Measurements from ENCODE around the gene CAPRIN2. TPM values are rescaled to one million over a fixed set of nuclear protein-coding genes. Genes with fewer than 3 reads are reported as not detected.

CAPRIN2 gene
- total and polyA plus RNA-seq, 5 experiments from 2014 or later, result 4.8 to 51.3 (median 9.4) TPM

DNA sequence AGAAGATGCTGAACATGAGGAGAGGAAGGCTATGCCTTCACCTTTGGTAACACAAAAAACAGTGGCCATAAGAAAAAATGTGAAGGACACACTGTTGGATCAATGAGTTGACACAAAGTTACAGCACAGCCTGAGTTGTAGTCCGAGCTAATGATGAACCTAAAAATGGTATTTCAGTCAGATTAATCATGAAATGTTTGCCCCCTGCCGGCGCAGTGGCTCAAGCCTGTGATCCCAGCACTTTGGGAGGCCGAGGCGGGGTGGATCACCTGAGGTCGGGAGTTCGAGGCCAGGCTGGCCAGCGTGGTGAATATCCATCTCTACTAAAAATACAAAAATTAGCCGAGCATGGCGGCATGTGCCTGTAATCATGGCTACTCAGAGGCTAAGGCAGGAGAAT lies 1.3 kb upstream of the CAPRIN2 start:
- H3K27ac Mint-ChIP-seq, result peak overlapping the region in 8 of 10 donors; percentile 17 to 90 (median 72)
- H3K27me3 Mint-ChIP-seq, result no peaks in the 10 kb centered on the region
- ATAC-seq (no peak), DNase-seq (no peak)
- peaks cover 0 to 4% (median under 1%) of the 10 kb centered on the region in 3 donors for H3K36me3 Mint-ChIP-seq
- no peaks in the 10 kb centered on the region for H3K9me3 Mint-ChIP-seq
- POLR2A ChIA-PET, result no interaction called here
- H3K4me3 Mint-ChIP-seq, result peak overlapping the region in 3 of 10 donors; percentile 48 to 92 (median 83)
- peaks cover 16 to 31% (median 26%) of the 10 kb centered on the region in 4 donors for H3K4me1 Mint-ChIP-seq

DNA sequence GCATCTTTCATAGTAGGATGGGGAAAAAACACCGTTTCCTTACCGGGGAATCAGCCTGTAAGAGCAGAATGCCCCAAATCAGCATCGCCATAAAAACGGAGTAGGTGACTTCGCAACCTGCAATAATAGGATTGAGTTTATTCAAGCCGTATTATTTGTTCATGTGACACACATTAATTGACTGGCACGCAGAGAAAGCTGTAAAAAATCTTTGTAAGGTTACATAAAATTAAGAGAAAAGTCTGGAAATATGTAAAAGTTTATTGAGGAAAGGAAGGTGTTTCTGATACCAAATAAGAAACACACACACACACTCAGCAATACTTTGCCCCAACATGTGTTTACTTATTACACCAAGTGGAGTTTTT lies 628 bp upstream of the CAPRIN2 start:
- POLR2A ChIA-PET, result interaction anchor here (0.5 to 2.6 kb wide), 4 partner anchors 60 to 1417 kb away, joined by 3 to 26 read pairs (median 5); partner anchors contain the start of genes ERGIC2 and IPO8
- H3K27me3 Mint-ChIP-seq, result no peaks in the 10 kb centered on the region
- no peaks in the 10 kb centered on the region for H3K9me3 Mint-ChIP-seq
- no peak for DNase-seq
- peaks cover 19 to 38% (median 31%) of the 10 kb centered on the region in 4 donors for H3K4me1 Mint-ChIP-seq
- peaks cover 0 to 7% (median under 1%) of the 10 kb centered on the region in 3 donors for H3K36me3 Mint-ChIP-seq
- ATAC-seq, result no peak
- H3K4me3 Mint-ChIP-seq, result peak overlapping the region; percentile 76 to 95 (median 92)
- H3K27ac Mint-ChIP-seq, result peak overlapping the region in 9 of 10 donors; percentile 57 to 92 (median 86)

DNA sequence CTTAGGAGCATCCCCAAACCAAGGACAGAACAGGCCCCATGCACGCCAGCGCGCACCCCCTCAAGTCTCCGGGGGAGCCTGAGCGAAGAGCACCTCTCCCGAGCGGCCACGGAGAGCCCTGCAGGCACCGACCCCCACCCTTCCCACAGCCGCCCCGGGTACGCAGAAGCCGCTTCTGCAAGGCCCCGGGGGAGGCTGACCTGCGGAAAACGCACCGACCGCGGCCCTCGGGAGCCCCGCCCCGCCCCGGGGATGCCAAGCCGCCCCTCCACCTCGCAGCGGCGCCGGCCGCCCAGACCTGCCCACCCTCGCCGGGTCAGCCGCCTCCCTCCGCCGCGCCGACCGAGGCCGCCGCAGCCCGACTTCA lies 385 bp downstream of the CAPRIN2 start:
- ATAC-seq, result peak; percentile 44 to 45
- peak in 2 of 10 donors; percentile 36 to 78 for DNase-seq
- peaks cover 20 to 46% (median 39%) of the 10 kb centered on the region in 4 donors for H3K4me1 Mint-ChIP-seq

GRCh38 chr12:30753751-30754382 lies 884 bp downstream of the CAPRIN2 start:
- H3K36me3 Mint-ChIP-seq, result peaks cover 0 to 22% (median 0%) of the 10 kb centered on the region in 3 donors

More for the DNA sequence above, 385 bp downstream of the CAPRIN2 start:
- POLR2A ChIA-PET, result interaction anchor here (1.0 to 2.6 kb wide), 5 partner anchors 20 to 1373 kb away, joined by 3 to 26 read pairs (median 4); partner anchors contain the start of genes ERGIC2 and IPO8
- Mint-ChIP-seq H3K9me3 (no peaks in the 10 kb centered on the region), H3K4me3 (peak overlapping the region; percentile 90 to 95 (median 92)), H3K27me3 (no peaks in the 10 kb centered on the region), H3K36me3 (peaks cover 0 to 17% (median 0%) of the 10 kb centered on the region in 3 donors), H3K27ac (peak overlapping the region; percentile 12 to 95 (median 92))

DNA sequence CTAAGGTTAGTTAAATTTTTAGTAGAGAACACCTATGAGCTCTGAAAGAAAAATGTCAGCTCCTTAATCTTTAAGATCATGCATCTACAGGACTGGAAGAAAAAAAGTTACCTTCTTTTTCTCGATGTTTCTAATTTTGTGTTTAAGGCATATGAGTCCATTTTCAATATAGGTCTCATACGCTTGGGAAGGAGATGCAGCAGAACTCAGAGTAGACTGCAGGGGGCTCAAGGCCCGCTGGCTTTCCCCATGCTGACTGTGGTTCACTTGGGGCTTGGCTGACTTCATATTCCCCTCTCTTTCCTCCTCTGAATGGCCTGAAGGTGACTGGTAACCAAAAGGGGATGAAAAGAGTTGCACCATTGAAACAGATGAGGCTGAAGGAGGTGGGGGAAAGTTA lies 1.5 kb downstream of the CAPRIN2 start:
- POLR2A ChIA-PET, result interaction anchor here (0.5 to 2.6 kb wide), 7 partner anchors 15 to 1650 kb away, joined by 3 to 26 read pairs (median 5); partner anchors contain the start of genes ERGIC2 and IPO8
- Mint-ChIP-seq H3K27ac (peak overlapping the region in 8 of 10 donors; percentile 41 to 94 (median 92)), H3K4me1 (peaks cover 27 to 53% (median 46%) of the 10 kb centered on the region in 4 donors)

More at GRCh38 chr12:30753751-30754382, 884 bp downstream of the CAPRIN2 start:
- peak in 1 of 10 donors; percentile 3 for DNase-seq
- H3K27me3 Mint-ChIP-seq, result no peaks in the 10 kb centered on the region
- ATAC-seq, result no peak
- H3K27ac Mint-ChIP-seq, result peak overlapping the region; percentile 12 to 95 (median 92)
- peak overlapping the region; percentile 90 to 95 (median 92) for H3K4me3 Mint-ChIP-seq
- no peaks in the 10 kb centered on the region for H3K9me3 Mint-ChIP-seq
- POLR2A ChIA-PET, result interaction anchor here (0.8 to 2.6 kb wide), 5 partner anchors 16 to 1373 kb away, joined by 3 to 26 read pairs (median 4); partner anchors contain the start of genes ERGIC2 and IPO8
- peaks cover 25 to 51% (median 43%) of the 10 kb centered on the region in 4 donors for H3K4me1 Mint-ChIP-seq

GRCh38 chr12:30752255-30752654 lies 2.5 kb downstream of the CAPRIN2 start:
- H3K27ac Mint-ChIP-seq, result peak overlapping the region in 2 of 10 donors; percentile 50 to 94
- DNase-seq (no peak), ATAC-seq (no peak)
- H3K4me1 Mint-ChIP-seq, result peaks cover 27 to 59% (median 48%) of the 10 kb centered on the region in 4 donors
- peaks cover 0 to 36% (median 11%) of the 10 kb centered on the region in 3 donors for H3K36me3 Mint-ChIP-seq
- POLR2A ChIA-PET, result interaction anchor here (0.6 to 1.5 kb wide), 4 partner anchors 43 to 1649 kb away, joined by 3 to 5 read pairs (median 4); partner anchors contain the start of gene IPO8
- H3K9me3 Mint-ChIP-seq, result no peaks in the 10 kb centered on the region
- no peaks in the 10 kb centered on the region for H3K27me3 Mint-ChIP-seq
- H3K4me3 Mint-ChIP-seq, result peak overlapping the region in 3 of 10 donors; percentile 22 to 39 (median 33)

More for the DNA sequence above, 1.5 kb downstream of the CAPRIN2 start:
- Mint-ChIP-seq H3K27me3 (no peaks in the 10 kb centered on the region), H3K9me3 (no peaks in the 10 kb centered on the region), H3K36me3 (peaks cover 0 to 27% (median 1%) of the 10 kb centered on the region in 3 donors), H3K4me3 (peak overlapping the region; percentile 90 to 95 (median 92))
- DNase-seq, result peak in 6 of 10 donors; percentile 6 to 29 (median 24)
- no peak for ATAC-seq

DNA sequence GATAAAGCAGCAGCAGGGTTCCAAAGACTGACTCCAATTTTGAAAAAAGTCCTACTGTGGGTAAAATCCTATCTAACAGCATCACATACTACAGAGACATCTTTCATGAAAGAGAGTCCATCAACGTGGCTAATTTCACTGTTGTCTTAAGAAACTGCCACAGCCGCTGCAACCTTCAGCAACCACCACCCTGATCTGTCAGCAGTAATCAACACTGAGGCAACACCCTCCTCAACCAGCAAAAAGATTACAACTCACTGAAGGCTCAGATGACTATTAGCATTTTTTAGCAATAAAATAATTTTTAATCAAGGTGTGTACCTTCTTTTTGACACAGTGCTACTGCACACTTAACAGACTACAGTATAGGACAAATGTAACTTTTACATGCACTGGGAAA lies 6.6 kb downstream of the CAPRIN2 start:
- H3K4me3 Mint-ChIP-seq, result no peak overlapping the region
- H3K9me3 Mint-ChIP-seq, result no peaks in the 10 kb centered on the region
- ATAC-seq, result no peak
- no peak overlapping the region for H3K27ac Mint-ChIP-seq
- H3K27me3 Mint-ChIP-seq, result no peaks in the 10 kb centered on the region
- DNase-seq, result no peak
- H3K4me1 Mint-ChIP-seq, result peaks cover 18 to 47% (median 36%) of the 10 kb centered on the region in 4 donors
- H3K36me3 Mint-ChIP-seq, result peaks cover 6 to 52% (median 23%) of the 10 kb centered on the region in 3 donors
- POLR2A ChIA-PET, result no interaction called here

- H3K4me3 Mint-ChIP-seq, result no peak overlapping the region
- peaks cover 18 to 36% (median 27%) of the 10 kb centered on the region in 4 donors for H3K4me1 Mint-ChIP-seq
- H3K27ac Mint-ChIP-seq, result peak overlapping the region in 1 of 10 donors; percentile 4
- POLR2A ChIA-PET, result interaction anchor here (0.6 kb wide), 1 partner anchor 18 kb away, joined by 3 read pairs; no protein-coding TSS in a partner anchor
- peaks cover 6 to 52% (median 23%) of the 10 kb centered on the region in 3 donors for H3K36me3 Mint-ChIP-seq
- ATAC-seq, result no peak
- H3K9me3 Mint-ChIP-seq, result no peaks in the 10 kb centered on the region
- no peak for DNase-seq
- H3K27me3 Mint-ChIP-seq, result no peaks in the 10 kb centered on the region
These were observed 8.6 kb downstream of the CAPRIN2 start for GRCh38 chr12:30746190-30746589.

DNA sequence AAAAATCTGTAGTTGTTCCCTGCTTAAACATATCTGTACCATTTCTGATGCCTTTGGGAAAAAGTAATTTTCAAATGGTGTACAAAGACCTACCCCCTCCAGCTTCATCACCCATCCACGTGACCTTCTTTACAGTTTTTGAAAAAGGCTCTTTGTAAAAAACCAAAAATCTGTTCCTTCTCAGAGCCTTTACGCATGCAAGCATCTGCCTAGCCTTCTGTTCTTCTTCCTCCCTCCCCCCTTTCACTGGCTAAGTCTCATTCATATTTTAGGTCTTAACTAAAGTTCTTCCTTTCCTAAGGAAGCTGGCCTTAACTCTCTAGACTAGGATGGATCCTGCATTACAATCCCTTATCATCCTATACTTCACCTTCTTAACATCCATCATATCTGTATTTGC lies 10.4 kb downstream of the CAPRIN2 start:
- Mint-ChIP-seq H3K4me1 (peaks cover 8 to 20% (median 15%) of the 10 kb centered on the region in 4 donors), H3K36me3 (peaks cover 6 to 47% (median 27%) of the 10 kb centered on the region in 3 donors), H3K4me3 (no peak overlapping the region), H3K27ac (no peak overlapping the region), H3K9me3 (no peaks in the 10 kb centered on the region), H3K27me3 (no peaks in the 10 kb centered on the region)
- ATAC-seq (no peak), DNase-seq (no peak)
- POLR2A ChIA-PET, result no interaction called here

DNA sequence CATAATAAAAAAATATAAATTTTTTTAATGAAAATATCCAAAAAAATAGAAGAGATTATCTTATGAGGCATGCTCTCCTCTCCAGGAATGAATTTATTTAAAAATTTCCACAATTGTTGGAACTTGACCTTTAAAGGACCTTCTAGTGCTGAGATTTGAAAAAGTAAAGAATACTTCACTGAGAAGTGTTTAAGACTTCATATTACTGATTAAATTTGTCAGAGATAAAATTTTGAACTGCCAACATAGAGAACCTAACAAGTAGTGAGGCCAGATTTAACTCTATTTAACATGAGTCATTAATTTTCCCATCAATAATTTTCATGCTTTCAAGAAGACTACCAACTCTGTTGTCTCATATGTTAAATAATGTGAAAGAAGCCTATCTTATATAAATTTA lies 14.5 kb downstream of the CAPRIN2 start:
- no peak overlapping the region for H3K27ac Mint-ChIP-seq
- POLR2A ChIA-PET, result no interaction called here

DNA sequence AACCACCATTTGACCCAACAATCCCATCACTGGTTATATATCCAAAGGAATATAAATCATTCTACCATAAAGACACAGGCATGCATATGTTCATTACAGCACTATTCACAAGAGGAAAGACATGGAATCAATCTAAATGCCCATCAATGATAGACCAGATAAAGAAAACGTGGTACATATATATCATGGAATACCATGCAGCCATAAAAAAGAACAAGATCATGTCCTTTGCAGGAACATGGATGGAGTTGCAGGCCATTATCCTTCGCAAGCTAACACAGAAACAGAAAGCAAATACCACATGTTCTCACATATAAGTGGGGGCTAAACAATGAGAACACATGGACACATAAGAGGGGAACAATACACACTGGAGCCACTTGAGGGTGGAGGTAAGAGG lies 15.7 kb downstream of the CAPRIN2 start:
- no peak overlapping the region for H3K27ac Mint-ChIP-seq
- H3K4me3 Mint-ChIP-seq, result no peak overlapping the region
- H3K36me3 Mint-ChIP-seq, result peaks cover 11 to 57% (median 37%) of the 10 kb centered on the region in 3 donors
- no peaks in the 10 kb centered on the region for H3K27me3 Mint-ChIP-seq
- H3K4me1 Mint-ChIP-seq, result peaks cover 0 to 7% (median 2%) of the 10 kb centered on the region in 4 donors
- ATAC-seq (no peak), DNase-seq (no peak)
- H3K9me3 Mint-ChIP-seq, result peaks cover 0 to 4% (median 0%) of the 10 kb centered on the region in 9 donors
- POLR2A ChIA-PET, result no interaction called here

More for the DNA sequence above, 14.5 kb downstream of the CAPRIN2 start:
- no peak overlapping the region for H3K4me3 Mint-ChIP-seq
- H3K27me3 Mint-ChIP-seq, result no peaks in the 10 kb centered on the region
- ATAC-seq (no peak), DNase-seq (no peak)
- peaks cover 0 to 4% (median 0%) of the 10 kb centered on the region in 9 donors for H3K9me3 Mint-ChIP-seq
- peaks cover 6 to 46% (median 28%) of the 10 kb centered on the region in 3 donors for H3K36me3 Mint-ChIP-seq
- H3K4me1 Mint-ChIP-seq, result peaks cover 0 to 5% (median 2%) of the 10 kb centered on the region in 4 donors

DNA sequence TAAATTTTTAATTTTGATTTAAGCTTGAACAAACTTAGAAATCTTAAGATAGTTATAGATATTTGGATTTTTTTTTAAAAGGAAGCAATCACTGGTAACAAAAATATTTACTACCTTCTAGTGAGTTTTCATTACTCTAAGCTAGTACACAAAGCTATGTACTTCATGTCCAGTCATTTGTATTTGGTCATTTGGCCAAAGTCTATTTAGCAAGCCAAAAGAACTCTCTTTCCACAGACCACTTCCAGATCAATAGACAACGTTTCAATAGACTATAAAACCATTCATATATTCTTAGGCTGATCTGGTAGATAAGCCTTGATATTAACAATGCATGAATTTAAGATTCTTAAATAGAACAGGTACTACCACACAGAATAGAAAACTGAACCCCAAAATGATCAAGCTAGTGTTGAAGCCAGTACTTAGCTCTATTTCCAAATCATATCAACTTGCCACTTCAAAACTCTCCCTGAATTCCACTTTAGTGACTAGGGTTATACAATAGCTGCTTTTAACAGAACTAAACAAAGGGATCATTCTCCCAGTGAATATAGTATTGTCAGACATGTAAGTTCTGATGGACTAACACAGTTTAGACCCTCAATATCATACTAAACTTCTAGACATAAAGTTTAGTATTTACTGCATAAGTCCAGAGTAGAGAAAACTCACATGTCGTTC lies 21.7 kb downstream of the CAPRIN2 start:
- Mint-ChIP-seq H3K27me3 (no peaks in the 10 kb centered on the region), H3K9me3 (no peaks in the 10 kb centered on the region), H3K27ac (peak overlapping the region in 1 of 10 donors; percentile 12), H3K4me3 (no peak overlapping the region), H3K4me1 (peaks cover 0 to 10% (median 3%) of the 10 kb centered on the region in 4 donors), H3K36me3 (peaks cover 14 to 74% (median 42%) of the 10 kb centered on the region in 3 donors)
- no peak for ATAC-seq
- POLR2A ChIA-PET, result interaction anchor here (0.6 kb wide), 1 partner anchor 1931 kb away, joined by 5 read pairs; no protein-coding TSS in a partner anchor
- DNase-seq, result no peak
